Stomach (tissue), 4 donors: ENCODE measurements around the gene TLNRD1.

Experiments used
- CTCF ChIP-seq, 7 experiments: fragments of 450-650 bp in 4 of 7; fragments of 200-600 bp in 3 of 7; sonication (generic) in 3 of 7; IDR thresholded peaks; one replicate each; pipeline ENCODE4 v1.5.1; 2016 to 2019; ENCODE audit warnings: antibody characterized with exemption in 7 of 7, control low read depth in 2 of 7, mild to moderate bottlenecking in 1 of 7
- POLR2AphosphoS5 ChIP-seq, 3 donors: sonication (generic); formaldehyde crosslinking; IDR thresholded peaks; one replicate each; pipeline ENCODE4 v1.6.1; 2016; ENCODE audit warnings: antibody characterized with exemption in 3 of 3

- TF ChIP-seq CTCF (IDR thresholded peaks at IDR 0.05): no peak
- no peak for TF ChIP-seq POLR2AphosphoS5 (IDR thresholded peaks at IDR 0.05)
Measured at GRCh38 chr15:81006124-81006523, 5.4 kb downstream of the TLNRD1 start.
